ENCODE measurements around the gene ACVR2A. TPM values are rescaled to one million over a fixed set of nuclear protein-coding genes. Genes with fewer than 3 reads are reported as not detected.

Gene ACVR2A
- total RNA-seq, 1 experiment from 2014 or later: 12.5 TPM

DNA sequence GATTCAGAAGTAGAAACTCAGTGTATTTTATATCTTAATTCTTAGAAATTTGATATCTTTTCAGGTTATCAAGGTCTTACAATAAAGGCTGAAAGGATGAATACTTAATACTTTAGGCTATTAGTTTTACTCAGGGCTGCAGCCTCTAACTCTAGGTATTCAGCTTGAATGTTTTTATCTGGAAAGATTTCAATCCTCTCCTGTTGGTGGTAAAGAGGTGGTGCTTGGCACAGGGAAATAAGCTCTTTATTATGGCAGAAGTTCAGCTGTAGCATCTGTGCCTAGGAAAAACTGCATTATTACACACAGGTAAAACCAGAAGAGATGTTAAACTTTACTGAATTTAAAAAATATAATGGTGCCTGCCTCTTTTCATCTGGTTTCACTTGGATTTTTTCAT lies 11.1 kb downstream of the ACVR2A start:
- TF ChIP-seq, protein P1, sequence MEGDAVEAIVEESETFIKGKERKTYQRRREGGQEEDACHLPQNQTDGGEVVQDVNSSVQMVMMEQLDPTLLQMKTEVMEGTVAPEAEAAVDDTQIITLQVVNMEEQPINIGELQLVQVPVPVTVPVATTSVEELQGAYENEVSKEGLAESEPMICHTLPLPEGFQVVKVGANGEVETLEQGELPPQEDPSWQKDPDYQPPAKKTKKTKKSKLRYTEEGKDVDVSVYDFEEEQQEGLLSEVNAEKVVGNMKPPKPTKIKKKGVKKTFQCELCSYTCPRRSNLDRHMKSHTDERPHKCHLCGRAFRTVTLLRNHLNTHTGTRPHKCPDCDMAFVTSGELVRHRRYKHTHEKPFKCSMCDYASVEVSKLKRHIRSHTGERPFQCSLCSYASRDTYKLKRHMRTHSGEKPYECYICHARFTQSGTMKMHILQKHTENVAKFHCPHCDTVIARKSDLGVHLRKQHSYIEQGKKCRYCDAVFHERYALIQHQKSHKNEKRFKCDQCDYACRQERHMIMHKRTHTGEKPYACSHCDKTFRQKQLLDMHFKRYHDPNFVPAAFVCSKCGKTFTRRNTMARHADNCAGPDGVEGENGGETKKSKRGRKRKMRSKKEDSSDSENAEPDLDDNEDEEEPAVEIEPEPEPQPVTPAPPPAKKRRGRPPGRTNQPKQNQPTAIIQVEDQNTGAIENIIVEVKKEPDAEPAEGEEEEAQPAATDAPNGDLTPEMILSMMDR (IDR thresholded peaks at IDR 0.05; ENCODE audit: unreplicated experiment): no peak
- H3K36me3 Mint-ChIP-seq (ENCODE audit: insufficient read depth, unreplicated experiment): no peaks in the 10 kb centered on the region
- peaks cover 33% of the 10 kb centered on the region for H3K4me1 Mint-ChIP-seq (ENCODE audit: low read depth, unreplicated experiment)
- H3K27ac Mint-ChIP-seq (ENCODE audit: unreplicated experiment): no peak overlapping the region
- H3K9me3 Mint-ChIP-seq (ENCODE audit: low read depth, unreplicated experiment): no peaks in the 10 kb centered on the region
- DNase-seq: no peak
- H3K27me3 Mint-ChIP-seq (ENCODE audit: unreplicated experiment): no peaks in the 10 kb centered on the region
- intact Hi-C loops (cut with micrococcal nuclease; ENCODE audit: unreplicated experiment): no loop called here
- CTCF ChIA-PET: interaction anchor here (0.5 to 1.5 kb wide), 2 partner anchors 10 to 391 kb away, joined by 3 to 4 read pairs; no protein-coding TSS in a partner anchor
- BruUV-seq (replicated peaks): no TSS peak
- H3K4me3 Mint-ChIP-seq (ENCODE audit: low read depth, unreplicated experiment): no peak overlapping the region

DNA sequence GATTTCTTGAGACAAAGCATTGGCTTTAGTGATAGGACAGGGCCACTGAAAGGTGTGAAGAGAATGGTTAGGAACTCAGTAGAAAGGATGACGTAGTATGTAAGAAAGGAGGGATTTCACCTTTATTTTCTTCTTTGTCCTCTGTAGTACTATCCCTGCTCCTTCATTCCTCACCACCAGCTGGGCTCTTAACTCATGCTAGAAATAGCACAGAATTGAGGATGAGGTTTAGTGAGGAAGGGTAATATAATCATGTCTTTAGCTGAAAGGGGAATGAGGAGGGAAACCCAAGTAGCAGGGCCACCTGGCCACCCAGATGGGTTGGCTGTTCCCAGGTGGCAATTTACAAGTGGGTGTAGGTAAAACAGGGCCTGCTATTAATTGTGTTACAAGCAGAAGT lies 15.2 kb downstream of the ACVR2A start:
- H3K9me3 Mint-ChIP-seq (ENCODE audit: low read depth, unreplicated experiment): no peaks in the 10 kb centered on the region
- H3K4me1 Mint-ChIP-seq (ENCODE audit: low read depth, unreplicated experiment): peaks cover 6% of the 10 kb centered on the region
- no peak for DNase-seq
- no peaks in the 10 kb centered on the region for H3K36me3 Mint-ChIP-seq (ENCODE audit: insufficient read depth, unreplicated experiment)
- BruUV-seq (replicated peaks): no TSS peak
- H3K27me3 Mint-ChIP-seq (ENCODE audit: unreplicated experiment): no peaks in the 10 kb centered on the region
- no peak overlapping the region for H3K4me3 Mint-ChIP-seq (ENCODE audit: low read depth, unreplicated experiment)
- intact Hi-C loops (cut with micrococcal nuclease; ENCODE audit: unreplicated experiment): no loop called here
- peak overlapping the region; percentile 63 for H3K27ac Mint-ChIP-seq (ENCODE audit: unreplicated experiment)
- TF ChIP-seq, protein P1 (IDR thresholded peaks at IDR 0.05; ENCODE audit: unreplicated experiment): no peak
- CTCF ChIA-PET: no interaction called here

DNA sequence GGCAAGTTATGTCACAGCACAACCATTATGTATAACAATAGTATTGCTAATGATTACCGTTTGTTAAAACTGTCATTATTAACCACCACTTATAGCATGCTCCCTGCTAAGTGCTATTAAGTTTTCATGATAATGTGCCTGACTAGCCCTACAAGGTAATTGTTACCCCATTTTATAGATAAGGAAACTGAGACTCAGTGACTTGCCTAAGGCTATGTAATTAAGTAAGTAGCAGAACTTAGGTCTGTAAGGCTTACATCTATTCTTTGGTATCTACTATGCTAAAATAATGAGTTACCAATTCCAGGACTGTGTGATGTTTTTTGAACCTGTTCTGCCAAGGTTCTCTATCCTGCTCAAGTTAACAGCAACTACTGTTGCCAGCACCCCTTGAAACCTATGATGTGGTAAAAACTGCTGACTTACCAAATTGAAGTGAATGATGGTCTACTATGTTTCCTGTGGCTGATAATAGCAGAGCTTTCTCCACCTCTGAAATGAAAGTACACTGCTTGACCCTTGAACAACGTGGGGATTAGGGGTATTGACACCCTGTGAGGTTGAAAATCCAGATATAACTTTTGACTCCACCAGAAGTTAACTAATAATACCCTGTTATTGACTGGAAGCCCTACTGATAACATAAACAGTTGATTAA lies 18.2 kb downstream of the ACVR2A start:
- CTCF ChIA-PET: no interaction called here
- Mint-ChIP-seq H3K4me1 (ENCODE audit: low read depth, unreplicated experiment) (no peaks in the 10 kb centered on the region), H3K4me3 (ENCODE audit: low read depth, unreplicated experiment) (no peak overlapping the region), H3K36me3 (ENCODE audit: insufficient read depth, unreplicated experiment) (no peaks in the 10 kb centered on the region), H3K9me3 (ENCODE audit: low read depth, unreplicated experiment) (no peaks in the 10 kb centered on the region), H3K27ac (ENCODE audit: unreplicated experiment) (no peak overlapping the region), H3K27me3 (ENCODE audit: unreplicated experiment) (no peaks in the 10 kb centered on the region)
- TF ChIP-seq, protein P1 (IDR thresholded peaks at IDR 0.05; ENCODE audit: unreplicated experiment): no peak
- intact Hi-C loops (cut with micrococcal nuclease; ENCODE audit: unreplicated experiment): no loop called here
- BruUV-seq (replicated peaks): no TSS peak
- no peak for DNase-seq

DNA sequence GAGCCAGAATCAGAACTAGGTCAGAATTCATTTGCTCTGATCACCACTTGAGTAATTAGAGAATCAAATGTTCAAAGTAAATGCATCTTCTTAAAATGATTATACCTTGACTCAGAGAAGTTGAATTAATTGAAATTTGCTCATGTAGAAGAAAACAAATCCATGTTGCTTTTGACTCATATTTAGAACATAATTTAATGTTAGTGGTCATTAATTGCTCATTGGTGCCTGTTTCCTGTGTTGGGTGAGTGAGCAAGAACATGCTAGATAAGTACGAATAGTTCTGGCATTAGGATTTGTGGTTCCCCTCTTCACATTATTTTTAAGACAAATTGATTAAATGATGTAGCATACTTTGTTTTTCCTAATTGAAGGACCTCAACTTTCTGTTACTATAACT lies 19.0 kb downstream of the ACVR2A start:
- no TSS peak for BruUV-seq (replicated peaks)
- H3K36me3 Mint-ChIP-seq (ENCODE audit: insufficient read depth, unreplicated experiment): no peaks in the 10 kb centered on the region
- intact Hi-C loops (cut with micrococcal nuclease; ENCODE audit: unreplicated experiment): no loop called here
- TF ChIP-seq, protein P1 (IDR thresholded peaks at IDR 0.05; ENCODE audit: unreplicated experiment): no peak
- no peaks in the 10 kb centered on the region for H3K4me1 Mint-ChIP-seq (ENCODE audit: low read depth, unreplicated experiment)
- H3K27me3 Mint-ChIP-seq (ENCODE audit: unreplicated experiment): no peaks in the 10 kb centered on the region
- H3K27ac Mint-ChIP-seq (ENCODE audit: unreplicated experiment): no peak overlapping the region
- no peak overlapping the region for H3K4me3 Mint-ChIP-seq (ENCODE audit: low read depth, unreplicated experiment)
- no peaks in the 10 kb centered on the region for H3K9me3 Mint-ChIP-seq (ENCODE audit: low read depth, unreplicated experiment)
- CTCF ChIA-PET: no interaction called here
- DNase-seq: no peak
